Activated CD8-positive, alpha-beta memory T cell treated with anti-CD3 and anti-CD28 coated beads, Interleukin-2, amount 50 U/mL, for 4 hours (primary cell): ENCODE measurements around the gene RPS6KA3.

ENCODE experiments used
- DNase-seq: peaks from one replicate; pipeline ENCODE4 v3.0.0-alpha.2; 2020

The RPS6KA3 gene

DNA sequence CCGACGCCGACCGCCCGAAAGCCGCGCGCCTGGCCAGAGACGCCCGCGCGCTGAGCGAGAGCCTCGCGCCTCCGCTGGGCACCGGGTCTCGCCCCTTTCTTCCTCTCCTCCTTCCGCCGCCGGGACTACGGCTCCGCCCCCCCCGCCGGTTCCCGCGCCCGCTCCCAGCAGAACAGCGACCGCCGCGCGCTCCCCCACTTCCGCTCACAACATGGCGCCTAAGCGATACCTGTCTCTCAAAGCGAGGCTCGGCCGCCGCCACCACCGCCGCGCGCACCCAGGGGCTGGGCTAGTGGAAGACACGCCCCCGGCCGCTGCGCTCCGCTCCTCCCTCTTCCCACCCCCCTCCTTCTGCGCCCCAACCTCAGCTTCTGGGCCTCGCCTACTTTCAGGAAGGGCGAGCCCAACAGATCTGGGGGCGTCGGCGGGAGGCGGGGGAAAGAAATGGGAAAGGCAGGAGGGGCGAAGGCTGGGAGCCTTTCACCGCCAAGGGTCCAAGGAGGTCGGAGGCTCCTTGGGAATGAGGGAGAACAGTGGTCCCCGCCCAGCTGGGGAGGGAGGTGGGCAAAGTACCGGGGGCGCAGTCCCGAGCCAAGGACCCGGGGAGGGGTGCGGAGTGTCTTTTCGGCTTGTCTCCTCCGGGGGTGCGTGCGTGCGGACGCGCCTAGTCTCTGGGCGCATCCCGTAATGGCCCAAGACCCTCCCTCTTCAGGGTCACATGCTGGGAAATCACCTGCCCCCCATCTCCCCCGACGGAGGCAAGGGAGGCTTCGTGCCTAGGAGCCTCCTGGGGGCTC lies at the start of gene RPS6KA3:
Gene RPS6KA3, minus strand, starts transcription at position 100 of the 797 bp plus-strand sequence. CDS start 277 bp downstream, outside the sequence.
- peak; percentile 88 for DNase-seq

DNA sequence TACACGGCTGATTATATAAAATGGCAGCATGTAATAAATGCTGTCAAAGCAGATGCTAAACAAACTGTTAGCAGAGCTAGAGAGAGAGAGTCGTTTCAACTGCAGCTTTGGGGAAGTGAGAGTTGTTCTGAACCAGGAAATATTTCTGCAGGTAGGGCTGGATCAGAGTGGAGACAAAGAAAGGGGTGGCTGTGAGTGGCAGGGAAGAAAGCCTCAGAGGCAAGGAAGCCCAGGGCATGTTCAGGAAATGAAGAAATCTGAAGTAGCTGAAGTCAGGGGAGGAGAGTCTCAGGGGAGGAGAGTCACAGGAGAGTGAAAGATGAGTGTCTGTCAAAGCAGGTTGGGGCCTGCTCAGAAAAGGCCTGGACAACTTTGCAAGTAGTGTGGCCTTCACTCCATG lies 48.4 kb upstream of the RPS6KA3 start:
- DNase-seq = no peak

DNA sequence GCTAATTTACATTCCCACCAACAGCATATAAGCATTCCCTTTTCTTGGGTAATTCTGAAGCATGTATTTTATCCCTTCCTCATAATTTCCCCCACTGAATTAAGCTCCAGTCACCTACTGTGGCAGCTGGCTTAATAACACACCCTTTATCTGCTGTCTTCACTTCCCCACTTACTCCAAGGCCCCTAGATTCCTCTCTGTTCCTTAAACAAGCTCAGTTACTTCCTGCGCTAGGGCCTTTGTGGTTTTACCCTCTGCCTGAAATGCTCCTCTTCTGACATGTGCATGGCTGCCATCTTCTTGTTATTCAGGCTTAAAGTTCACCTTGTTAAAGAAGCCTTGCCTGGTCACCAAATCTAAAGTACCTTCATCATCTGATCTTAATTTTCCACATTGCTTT lies 47.2 kb upstream of the RPS6KA3 start:
- no peak for DNase-seq

DNA sequence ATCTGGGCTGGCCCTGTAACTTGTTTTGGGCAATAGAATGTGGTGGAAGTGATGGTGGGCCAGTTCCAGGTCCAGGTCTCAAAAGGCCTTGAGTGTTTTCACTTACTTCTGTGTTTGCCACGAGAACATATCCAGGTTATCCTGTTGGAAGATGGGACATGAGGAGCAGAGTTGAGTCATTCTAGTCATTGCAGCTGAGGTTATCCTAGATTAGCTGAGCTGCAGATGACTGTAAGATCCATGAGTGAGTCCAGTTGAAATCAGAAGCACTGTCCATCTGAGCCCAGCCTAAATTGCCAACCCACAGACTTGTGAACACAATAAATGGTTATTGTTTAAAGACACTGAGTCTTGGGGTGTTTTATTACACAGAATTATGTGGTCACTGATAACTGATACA lies 45.3 kb upstream of the RPS6KA3 start:
- no peak for DNase-seq

DNA sequence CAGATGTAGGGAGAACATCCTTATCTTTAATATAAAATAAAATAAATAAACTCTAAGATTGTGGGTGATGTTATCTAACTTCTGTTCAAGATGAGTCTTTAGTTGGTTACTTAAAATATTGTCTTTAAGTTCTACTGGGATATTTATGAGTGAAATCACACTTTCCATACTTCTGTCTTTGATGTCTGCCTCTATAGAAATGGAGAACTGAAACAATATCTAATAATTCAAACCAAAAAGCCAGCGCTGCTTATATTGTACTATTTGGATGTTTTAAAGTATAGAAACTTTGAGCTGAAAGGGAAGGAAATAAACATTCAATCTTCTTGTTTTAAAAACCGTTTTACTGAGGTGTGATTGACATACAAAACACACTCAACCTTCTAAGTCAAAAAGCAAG lies 44.8 kb upstream of the RPS6KA3 start:
- DNase-seq = no peak

DNA sequence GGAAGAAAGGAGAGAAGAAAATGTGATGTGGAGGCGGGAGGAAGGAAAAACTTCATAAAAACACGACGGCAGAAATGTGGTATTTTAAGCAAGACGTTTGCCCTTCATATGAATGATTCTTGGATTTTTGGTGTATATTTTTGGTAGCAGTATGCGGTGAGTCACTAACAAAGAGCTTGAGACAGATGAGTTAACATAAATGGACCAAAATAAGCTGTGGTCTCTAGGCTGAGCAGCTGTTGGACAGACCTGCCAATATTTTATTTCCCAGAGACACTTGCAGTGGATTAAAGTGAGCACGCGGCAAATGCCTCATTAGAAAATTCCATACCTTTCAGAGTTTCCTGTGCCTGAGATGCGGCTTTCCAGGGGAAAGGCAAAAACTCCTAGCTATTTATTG lies 43.1 kb upstream of the RPS6KA3 start:
- no peak for DNase-seq

DNA sequence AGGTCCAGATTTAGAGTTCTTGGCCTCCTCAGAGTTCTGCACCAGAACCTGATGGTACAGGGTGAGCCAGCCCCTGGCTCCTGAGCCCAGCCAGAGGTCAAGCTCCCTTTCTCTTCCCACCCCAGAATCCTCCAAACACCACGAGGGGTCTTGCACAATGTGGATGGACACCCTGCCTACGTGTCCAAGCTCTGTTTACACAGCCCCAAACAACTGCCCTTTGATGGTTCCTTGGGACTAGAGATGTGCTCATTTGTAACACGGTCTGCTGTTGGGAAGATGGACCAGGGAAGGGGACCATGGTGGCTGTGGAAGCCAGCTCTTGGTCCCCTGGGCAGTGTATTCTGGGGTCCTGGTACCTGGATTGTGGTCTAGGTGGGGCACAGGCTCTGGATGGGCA lies 40.0 kb upstream of the RPS6KA3 start:
- DNase-seq = no peak

DNA sequence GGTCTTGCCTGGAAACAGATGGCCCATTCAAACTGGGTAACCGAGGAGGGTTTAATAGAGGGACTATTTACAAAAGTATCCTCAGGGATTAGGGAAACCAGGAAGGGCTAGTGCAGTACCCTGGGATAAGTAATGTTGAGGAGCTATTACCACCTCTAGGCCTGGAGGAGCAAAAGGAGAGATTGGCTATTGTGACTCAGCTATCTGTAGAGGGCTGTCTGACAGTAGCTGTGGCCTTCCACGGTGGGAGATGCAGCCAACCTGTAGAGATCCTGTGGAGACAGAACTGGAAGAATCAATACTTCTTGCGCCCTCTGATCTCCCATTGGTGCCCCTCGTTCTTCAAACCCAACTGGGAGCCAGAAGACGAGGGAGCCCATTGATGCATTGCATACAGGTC lies 34.1 kb upstream of the RPS6KA3 start:
- DNase-seq = no peak

DNA sequence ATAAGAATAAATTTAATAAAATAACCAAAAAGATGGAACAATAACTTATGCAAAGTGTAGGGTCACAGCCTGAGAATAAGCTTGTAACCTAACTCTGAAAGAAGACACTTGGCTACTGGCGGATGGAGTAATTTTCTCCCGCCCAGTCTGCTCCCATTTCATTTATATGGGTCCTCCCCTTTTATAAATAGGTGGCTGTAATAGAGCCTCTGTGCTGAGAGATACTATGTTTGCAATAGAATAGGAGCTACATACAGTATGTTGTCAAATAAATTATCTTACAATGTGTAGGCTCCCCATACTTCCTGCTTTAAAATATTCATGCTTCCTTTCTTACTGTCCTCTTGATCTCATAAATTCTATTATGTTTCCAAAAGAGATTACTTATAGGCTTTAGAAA lies 28.2 kb upstream of the RPS6KA3 start:
- DNase-seq = no peak

DNA sequence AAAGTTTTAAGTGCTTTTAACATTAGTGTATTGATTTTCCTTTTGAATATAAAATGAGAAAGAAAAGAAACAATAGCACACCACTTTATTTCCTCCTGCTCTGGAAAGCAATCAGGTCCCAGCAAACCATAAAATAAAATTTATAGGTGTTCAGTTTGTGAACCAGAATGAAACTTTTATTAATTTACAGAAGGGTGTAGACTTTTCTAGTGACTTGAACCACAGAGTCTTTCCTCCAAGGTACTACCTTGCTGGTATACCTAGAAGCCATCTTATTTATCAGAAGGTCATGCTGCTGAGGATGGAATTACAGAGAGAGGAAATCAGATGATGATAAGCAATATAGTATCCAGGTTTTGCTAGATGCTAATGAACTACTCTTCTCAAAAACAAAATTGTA lies 27.6 kb upstream of the RPS6KA3 start:
- no peak for DNase-seq

DNA sequence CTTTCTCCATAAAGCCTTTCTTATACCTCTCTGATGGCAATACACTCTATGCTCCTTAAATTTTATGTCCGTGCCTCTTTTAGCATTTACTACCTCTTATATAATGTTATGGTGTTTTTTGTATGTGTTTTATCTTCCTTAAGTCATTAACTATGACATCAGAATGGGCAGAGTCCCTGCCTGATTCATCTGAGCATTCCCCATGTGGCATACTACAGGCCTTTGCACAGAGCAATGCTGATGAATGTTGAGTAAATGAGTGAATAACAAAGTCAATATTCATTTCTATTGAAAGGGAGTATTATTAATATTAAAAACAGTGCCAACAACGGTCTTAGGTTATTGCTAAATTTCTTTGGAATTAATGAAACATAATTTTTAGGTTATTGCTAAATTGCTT lies 18.8 kb upstream of the RPS6KA3 start:
- no peak for DNase-seq

DNA sequence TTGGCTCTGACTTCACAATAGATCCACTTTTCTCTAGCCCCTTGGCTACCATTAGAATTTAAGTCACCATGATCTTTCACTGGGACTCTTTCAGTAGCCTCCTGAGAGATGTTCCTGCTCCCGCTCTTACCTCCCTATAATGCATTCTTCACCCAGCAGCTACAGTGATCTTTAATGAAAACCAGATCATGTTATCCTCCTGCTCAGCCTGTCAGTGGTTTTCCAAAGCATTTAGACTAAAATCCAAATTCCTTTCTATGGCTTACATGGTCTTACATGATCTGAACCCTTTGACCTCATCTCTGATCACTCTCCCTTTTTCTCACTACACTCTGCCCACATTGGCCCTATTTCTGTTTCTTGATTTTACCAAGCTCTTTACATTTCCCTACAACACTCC lies 18.3 kb upstream of the RPS6KA3 start:
- DNase-seq = no peak

DNA sequence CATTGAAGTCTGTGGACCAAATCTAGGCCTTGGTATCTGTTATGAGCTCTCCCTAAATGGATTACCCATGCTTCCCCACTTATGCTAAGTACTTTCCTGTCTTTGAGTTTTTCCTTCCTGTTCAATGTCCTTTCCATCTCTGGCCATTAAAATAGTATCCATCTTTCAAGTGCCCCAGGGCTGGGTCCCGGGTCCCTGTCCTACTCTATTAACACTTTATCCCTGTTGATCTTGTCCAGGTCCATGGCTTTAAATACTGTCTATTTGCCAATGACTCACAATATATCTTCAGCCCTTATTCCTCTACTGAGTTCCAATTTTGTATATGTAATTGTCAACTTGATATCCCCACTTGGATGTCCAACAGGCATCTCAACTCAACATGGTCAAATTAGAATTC lies 17.7 kb upstream of the RPS6KA3 start:
- DNase-seq = no peak

DNA sequence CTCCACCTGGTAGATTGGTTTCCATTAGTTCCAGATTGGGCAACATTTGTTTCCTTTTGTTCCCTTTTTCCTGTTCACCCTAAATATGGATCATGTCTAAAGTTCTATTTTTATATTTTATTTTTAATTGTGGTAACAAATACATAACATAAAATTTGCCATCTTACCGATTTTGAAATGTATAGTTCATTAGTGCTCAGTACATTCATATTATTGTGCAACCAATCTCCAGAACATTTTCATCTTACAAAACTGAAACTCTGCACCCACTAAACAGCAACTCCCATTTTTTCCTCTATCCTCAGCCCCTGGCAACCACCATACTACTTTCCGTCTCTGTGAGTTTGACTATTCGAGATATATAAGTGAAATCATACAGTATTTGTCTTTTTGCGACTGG lies 14.2 kb upstream of the RPS6KA3 start:
- no peak for DNase-seq

DNA sequence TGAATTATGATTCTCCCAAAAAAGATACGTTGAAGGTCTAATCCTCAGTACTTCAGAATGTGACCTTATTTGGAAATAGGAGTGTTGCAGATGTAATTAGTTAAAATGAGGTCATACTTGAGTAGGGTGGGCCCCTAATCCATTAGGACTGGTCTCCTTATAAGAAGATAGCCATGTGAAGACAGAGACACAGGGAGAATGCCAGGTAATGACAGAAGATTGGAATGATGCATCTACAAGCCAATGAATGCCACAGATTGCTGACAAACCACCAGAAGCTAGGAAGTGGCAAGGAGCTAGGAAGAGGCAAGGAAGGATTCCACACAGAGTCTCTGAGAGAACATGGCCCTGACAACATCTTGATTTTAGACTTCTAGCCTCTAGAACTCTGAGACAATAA lies 7.4 kb upstream of the RPS6KA3 start:
- DNase-seq = no peak

DNA sequence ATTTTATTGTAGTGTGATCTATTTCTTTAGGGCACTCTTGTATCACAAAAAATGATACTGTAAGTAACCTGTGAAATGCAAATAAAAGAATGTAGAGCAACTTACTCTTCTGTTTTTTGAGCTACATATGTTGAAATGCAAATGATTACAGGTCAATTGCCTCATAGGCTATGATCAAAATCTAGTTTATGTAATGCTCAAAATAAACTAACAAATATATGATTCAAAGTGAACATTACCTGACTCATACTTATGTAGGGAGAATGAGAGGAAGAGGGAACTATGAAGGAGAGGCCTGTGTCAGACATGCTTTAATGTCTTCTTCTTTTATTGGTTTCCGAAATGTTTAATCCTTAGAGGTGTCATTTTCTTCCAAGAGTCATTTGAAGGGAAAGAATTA lies 5.0 kb upstream of the RPS6KA3 start:
- no peak for DNase-seq

DNA sequence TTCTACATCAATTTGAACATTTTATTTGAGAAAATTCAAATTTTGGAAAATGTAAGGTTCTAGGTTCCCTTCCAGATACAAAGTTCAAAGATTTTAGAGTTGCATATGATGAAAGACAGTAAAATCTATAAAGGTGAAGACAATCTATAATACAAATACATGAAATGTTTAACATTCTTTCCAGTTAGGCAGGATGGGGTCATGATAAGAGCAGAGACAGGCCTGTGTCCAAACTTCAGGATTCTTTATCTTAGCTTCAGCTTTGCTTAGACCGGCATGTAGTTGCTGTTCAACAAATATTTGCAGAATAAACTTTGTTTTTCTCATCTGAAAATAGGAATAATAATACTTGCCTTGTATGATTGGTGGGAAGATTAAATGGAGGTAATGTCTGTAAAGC lies 4.5 kb upstream of the RPS6KA3 start:
- DNase-seq = no peak

DNA sequence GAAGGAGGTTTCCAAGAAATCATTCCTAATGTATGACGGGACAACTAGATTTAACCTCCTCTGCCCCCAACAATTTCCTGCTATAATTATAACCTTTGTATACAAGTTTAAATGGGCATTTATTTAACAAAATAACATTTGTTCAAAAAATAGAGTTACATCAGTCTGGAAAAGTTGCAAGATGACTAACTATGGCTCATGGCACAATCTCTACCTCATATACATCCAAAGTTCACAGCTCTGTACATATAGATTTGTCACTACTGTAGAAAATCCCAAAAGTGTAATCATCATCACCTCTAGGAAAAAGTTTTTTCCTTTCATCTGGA lies 3.8 kb upstream of the RPS6KA3 start:
- no peak for DNase-seq

DNA sequence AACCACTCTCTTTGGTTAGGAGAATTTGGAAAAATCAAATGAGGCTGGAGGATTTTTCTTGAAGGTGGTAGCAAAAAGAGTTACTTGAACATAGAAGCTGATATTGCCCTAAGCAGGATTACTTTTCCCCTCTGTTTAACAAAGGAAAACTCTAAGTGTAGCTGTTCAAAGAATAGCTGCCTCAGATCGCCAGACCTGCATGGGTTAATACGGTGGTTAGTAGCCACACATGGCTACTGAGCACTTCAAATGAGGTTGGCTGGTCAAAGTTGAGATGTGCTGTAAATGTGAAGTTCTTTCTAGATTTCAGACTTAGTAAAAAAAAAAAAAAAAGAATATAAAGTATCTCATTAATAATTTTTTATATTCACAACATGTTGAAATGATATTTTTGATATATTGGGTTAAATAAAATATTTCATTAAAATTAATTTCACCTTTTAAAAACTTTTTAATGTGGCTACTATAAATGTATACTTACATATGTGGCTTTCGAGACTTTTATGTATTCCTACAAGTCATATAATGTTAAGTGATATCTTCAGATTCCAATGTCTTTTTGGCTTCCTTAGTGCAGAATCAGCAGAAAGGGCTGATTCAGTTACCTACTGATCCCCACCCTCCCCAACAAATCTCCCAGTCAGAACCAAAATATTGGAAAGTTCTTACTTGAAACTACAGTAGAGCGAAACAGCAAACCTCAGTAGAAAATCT lies 3.3 kb upstream of the RPS6KA3 start:
- no peak for DNase-seq

DNA sequence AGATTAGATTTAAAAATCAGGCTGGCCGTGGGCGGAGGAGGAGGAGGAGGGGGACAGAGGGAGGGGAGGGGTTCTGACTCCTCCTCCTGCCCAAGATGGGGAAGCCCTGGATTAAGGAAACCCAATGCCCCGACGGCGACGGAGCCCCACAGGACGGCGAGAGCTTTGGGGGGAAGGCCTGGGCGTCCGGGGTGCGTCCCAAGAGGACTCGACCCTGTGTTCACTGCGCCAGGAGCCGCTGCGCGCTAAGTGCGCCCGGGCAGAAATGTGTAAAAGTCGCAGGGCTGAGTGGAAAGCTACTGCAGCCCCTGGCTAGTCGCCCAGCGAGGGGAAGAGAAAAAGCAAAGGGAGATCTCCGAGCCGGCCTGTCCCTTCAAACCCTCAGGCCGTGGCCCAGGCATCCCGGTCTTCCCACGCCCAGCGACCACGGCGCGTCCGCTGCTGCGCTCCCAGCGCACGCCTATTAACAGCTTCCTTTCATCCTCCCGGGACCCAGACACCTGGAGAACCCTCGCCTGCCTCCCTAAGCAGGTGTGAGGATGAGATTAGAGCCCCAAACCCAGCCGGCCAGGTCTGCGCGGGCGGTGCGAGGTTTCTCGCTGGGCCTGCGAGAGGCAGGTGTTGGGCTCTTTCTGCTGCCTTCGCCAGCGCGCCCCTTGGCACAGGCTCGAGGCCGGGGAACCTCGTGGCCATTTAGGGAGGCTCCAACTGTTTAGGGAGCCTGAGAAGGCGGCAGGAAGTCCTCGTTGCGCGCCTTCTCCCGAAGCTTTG lies 1.4 kb upstream of the RPS6KA3 start:
- DNase-seq = peak; percentile 21

DNA sequence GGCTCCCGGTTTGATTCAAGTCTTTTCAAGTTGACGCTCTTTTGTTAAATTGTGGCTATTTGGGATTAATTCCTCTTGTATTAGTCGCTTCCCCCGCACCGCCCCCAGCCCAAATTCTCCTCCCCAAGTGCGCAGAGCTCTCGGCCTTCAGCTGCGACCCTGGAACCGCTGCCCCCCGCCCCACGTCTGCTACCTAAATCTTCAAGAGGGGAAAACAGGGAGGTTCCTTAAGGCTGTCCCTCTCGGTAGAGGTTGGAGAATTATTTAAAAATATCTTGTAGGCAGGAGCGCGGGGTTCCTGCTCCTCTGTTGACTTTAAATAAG lies 860 bp upstream of the RPS6KA3 start:
- no peak for DNase-seq

DNA sequence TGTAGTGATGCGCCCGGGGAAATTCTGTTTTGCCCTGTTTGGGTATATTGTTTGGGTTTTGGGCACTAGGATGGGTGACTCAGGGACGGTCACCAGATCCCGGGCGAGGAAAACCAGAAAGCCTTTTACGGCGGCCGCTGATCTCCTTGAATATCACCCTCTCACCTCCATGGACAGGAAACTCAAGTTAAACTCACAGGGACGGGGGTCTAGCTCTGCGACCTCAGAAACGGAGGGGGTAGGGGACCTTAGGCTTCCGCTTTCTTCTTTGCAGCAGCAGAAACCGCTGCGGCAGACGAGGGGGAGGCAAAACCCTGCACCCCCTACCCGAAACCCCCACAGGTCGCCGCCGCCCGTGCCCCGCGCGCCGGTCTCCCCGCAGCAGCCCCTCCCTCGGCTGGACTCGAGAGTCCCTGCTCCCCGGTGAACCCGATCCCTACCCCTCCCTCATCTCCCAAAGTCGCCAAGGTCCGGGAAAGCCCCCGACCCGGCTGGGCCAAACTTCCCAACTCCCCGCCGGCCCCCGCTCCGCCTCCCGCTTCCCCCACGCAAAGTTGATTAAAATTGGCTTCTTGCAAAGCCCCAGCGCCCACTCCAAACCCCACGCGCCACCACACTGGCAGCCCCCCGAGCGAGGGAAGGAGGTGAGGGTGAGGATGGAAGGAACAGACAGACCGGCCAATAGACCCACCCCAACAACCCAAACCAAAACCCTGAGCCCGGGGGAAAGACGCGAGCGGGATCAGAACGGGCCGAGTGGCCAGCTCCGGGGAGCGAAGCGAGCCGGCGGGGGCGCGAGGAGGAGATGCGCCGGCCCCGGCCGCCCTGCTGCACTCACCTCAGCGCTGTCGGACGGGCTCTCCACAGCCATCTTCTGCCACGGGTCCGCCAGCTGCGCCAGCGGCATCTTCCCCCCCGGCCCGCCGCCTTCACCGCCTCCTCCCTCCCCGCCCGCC lies 705 bp downstream of the RPS6KA3 start:
- peak; percentile 39 for DNase-seq

DNA sequence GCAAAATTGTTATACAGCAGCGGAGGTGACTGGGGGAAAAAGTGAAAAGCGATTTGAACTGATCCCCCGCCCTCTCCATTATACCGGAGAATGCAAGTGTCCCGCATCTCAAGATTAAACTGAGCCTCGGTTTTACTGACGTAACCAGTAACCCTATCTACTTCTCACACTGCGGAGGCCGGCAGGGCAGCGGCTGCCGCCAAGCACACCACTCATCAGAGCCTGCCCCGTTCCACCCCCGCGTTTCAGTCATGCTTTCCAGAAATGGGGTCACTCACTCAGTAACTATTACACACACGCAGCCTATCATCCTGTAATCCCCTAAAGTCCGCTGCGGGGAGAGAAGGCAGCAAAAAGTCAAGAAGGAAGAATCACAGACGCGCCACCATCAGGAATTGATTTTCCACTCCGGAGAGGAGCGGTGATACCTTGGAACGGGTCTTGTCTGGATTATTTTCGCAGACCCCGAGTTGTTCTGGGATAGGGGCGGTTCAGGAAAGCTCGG lies 1.4 kb downstream of the RPS6KA3 start:
- peak; percentile 71 for DNase-seq
